ENCODE measurements around the gene ZBTB46.

DNA sequence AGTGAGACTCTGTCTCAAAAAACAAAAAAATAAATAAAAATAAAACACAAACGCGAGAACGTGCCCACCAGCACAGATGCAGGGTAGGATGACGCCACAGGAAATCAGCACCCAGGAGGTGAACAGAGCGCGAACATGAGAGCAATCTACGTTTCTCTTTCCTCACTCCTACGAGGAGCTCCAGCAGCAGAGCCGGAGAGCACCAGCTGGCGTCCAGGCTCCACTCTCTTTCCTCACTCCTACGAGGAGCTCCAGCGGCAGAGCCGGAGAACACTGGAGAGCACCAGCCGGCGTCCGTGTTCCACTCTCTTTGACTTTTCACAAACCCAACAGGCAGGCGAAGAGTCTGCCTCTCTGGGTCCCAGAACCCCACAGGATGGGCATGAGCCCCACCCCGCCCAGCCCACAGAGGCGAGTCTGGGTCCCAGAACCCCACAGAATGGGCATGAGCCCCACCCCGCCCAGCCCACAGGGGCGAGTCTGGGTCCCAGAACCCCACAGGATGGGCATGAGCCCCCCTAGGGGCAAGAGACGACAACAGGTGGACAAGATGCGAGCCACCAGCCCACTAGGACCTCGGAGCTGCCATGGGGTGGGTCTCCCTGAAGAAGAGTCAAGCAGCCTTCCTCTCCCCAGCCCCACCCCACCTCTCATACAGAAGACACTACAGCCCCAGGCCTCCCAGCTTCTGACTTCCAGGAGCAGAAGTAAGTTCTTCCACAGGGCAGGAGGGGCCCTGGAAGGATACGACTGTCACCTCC is 20.2 kb downstream of the ZBTB46 start:
- TF ChIP-seq, protein P1, sequence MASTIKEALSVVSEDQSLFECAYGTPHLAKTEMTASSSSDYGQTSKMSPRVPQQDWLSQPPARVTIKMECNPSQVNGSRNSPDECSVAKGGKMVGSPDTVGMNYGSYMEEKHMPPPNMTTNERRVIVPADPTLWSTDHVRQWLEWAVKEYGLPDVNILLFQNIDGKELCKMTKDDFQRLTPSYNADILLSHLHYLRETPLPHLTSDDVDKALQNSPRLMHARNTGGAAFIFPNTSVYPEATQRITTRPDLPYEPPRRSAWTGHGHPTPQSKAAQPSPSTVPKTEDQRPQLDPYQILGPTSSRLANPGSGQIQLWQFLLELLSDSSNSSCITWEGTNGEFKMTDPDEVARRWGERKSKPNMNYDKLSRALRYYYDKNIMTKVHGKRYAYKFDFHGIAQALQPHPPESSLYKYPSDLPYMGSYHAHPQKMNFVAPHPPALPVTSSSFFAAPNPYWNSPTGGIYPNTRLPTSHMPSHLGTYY (CRISPR knock-in tag; IDR thresholded peaks at IDR 0.05), result no peak
- TF ChIP-seq, protein P2, sequence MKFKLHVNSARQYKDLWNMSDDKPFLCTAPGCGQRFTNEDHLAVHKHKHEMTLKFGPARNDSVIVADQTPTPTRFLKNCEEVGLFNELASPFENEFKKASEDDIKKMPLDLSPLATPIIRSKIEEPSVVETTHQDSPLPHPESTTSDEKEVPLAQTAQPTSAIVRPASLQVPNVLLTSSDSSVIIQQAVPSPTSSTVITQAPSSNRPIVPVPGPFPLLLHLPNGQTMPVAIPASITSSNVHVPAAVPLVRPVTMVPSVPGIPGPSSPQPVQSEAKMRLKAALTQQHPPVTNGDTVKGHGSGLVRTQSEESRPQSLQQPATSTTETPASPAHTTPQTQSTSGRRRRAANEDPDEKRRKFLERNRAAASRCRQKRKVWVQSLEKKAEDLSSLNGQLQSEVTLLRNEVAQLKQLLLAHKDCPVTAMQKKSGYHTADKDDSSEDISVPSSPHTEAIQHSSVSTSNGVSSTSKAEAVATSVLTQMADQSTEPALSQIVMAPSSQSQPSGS (CRISPR knock-in tag; IDR thresholded peaks at IDR 0.05; ENCODE audit: borderline replicate concordance, low read depth), result no peak
- TF ChIP-seq, protein P3, sequence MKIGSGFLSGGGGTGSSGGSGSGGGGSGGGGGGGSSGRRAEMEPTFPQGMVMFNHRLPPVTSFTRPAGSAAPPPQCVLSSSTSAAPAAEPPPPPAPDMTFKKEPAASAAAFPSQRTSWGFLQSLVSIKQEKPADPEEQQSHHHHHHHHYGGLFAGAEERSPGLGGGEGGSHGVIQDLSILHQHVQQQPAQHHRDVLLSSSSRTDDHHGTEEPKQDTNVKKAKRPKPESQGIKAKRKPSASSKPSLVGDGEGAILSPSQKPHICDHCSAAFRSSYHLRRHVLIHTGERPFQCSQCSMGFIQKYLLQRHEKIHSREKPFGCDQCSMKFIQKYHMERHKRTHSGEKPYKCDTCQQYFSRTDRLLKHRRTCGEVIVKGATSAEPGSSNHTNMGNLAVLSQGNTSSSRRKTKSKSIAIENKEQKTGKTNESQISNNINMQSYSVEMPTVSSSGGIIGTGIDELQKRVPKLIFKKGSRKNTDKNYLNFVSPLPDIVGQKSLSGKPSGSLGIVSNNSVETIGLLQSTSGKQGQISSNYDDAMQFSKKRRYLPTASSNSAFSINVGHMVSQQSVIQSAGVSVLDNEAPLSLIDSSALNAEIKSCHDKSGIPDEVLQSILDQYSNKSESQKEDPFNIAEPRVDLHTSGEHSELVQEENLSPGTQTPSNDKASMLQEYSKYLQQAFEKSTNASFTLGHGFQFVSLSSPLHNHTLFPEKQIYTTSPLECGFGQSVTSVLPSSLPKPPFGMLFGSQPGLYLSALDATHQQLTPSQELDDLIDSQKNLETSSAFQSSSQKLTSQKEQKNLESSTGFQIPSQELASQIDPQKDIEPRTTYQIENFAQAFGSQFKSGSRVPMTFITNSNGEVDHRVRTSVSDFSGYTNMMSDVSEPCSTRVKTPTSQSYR (CRISPR knock-in tag; IDR thresholded peaks at IDR 0.05), result no peak
- TF ChIP-seq, protein P4, sequence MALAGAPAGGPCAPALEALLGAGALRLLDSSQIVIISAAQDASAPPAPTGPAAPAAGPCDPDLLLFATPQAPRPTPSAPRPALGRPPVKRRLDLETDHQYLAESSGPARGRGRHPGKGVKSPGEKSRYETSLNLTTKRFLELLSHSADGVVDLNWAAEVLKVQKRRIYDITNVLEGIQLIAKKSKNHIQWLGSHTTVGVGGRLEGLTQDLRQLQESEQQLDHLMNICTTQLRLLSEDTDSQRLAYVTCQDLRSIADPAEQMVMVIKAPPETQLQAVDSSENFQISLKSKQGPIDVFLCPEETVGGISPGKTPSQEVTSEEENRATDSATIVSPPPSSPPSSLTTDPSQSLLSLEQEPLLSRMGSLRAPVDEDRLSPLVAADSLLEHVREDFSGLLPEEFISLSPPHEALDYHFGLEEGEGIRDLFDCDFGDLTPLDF (CRISPR knock-in tag; IDR thresholded peaks at IDR 0.05), result no peak
- TF ChIP-seq, protein P5, sequence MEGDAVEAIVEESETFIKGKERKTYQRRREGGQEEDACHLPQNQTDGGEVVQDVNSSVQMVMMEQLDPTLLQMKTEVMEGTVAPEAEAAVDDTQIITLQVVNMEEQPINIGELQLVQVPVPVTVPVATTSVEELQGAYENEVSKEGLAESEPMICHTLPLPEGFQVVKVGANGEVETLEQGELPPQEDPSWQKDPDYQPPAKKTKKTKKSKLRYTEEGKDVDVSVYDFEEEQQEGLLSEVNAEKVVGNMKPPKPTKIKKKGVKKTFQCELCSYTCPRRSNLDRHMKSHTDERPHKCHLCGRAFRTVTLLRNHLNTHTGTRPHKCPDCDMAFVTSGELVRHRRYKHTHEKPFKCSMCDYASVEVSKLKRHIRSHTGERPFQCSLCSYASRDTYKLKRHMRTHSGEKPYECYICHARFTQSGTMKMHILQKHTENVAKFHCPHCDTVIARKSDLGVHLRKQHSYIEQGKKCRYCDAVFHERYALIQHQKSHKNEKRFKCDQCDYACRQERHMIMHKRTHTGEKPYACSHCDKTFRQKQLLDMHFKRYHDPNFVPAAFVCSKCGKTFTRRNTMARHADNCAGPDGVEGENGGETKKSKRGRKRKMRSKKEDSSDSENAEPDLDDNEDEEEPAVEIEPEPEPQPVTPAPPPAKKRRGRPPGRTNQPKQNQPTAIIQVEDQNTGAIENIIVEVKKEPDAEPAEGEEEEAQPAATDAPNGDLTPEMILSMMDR (IDR thresholded peaks at IDR 0.05), result no peak
- TF ChIP-seq ZNF263 (CRISPR knock-in tag; IDR thresholded peaks at IDR 0.05; ENCODE audit: low read depth) (no peak), ATF1 (CRISPR knock-in tag; IDR thresholded peaks at IDR 0.05) (no peak), FOXK1 (CRISPR knock-in tag; IDR thresholded peaks at IDR 0.05) (no peak), RELA (CRISPR knock-in tag; IDR thresholded peaks at IDR 0.05; ENCODE audit: borderline replicate concordance) (no peak), ZNF121 (CRISPR knock-in tag; IDR thresholded peaks at IDR 0.05) (no peak)
- TF ChIP-seq, protein P6, sequence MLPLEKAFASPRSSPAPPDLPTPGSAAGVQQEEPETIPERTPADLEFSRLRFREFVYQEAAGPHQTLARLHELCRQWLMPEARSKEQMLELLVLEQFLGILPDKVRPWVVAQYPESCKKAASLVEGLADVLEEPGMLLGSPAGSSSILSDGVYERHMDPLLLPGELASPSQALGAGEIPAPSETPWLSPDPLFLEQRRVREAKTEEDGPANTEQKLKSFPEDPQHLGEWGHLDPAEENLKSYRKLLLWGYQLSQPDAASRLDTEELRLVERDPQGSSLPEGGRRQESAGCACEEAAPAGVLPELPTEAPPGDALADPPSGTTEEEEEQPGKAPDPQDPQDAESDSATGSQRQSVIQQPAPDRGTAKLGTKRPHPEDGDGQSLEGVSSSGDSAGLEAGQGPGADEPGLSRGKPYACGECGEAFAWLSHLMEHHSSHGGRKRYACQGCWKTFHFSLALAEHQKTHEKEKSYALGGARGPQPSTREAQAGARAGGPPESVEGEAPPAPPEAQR (CRISPR knock-in tag; IDR thresholded peaks at IDR 0.05), result no peak
- TF ChIP-seq, protein P7, sequence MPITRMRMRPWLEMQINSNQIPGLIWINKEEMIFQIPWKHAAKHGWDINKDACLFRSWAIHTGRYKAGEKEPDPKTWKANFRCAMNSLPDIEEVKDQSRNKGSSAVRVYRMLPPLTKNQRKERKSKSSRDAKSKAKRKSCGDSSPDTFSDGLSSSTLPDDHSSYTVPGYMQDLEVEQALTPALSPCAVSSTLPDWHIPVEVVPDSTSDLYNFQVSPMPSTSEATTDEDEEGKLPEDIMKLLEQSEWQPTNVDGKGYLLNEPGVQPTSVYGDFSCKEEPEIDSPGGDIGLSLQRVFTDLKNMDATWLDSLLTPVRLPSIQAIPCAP (CRISPR knock-in tag; IDR thresholded peaks at IDR 0.05), result no peak
- TF ChIP-seq, protein P8, sequence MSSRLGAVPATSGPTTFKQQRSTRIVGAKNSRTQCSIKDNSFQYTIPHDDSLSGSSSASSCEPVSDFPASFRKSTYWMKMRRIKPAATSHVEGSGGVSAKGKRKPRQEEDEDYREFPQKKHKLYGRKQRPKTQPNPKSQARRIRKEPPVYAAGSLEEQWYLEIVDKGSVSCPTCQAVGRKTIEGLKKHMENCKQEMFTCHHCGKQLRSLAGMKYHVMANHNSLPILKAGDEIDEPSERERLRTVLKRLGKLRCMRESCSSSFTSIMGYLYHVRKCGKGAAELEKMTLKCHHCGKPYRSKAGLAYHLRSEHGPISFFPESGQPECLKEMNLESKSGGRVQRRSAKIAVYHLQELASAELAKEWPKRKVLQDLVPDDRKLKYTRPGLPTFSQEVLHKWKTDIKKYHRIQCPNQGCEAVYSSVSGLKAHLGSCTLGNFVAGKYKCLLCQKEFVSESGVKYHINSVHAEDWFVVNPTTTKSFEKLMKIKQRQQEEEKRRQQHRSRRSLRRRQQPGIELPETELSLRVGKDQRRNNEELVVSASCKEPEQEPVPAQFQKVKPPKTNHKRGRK (CRISPR knock-in tag; IDR thresholded peaks at IDR 0.05; ENCODE audit: borderline replicate concordance), result no peak
